ENCODE results near the gene SNHG17.

SNHG17 gene

DNA sequence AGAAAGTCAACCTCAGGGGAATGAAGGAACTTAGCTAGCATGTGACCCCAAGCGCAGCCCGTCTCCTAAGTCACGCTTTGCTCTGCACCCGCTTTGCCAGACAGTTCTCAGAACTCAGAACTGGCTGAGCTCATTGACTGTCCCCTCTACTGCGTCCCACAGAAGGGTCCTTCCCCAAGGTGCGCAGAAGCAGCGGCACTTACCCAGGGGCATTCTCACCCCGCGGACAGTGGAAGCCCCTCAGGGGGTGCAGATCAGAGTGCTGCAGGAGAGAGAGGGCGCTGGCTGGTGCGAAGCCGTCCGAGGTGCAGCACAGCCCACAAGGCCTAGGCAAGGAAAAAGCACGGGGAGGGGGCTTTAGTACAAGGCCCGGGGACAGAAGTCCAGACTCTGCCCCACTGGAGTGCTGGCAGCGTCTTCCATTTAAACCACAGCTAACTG, 807 bp downstream of the SNHG17 start:
- TF ChIP-seq CTCF (conservative IDR thresholded peaks at IDR 0.05) (no peak), ZFX (IDR thresholded peaks at IDR 0.05) (no peak)
- H3K27ac ChIP-seq, result peak overlapping the region; percentile 98

GRCh38 chr20:38433304-38433972, 1.7 kb downstream of the SNHG17 start:
- peak overlapping the region; percentile 98 for H3K27ac ChIP-seq
- no peak for TF ChIP-seq ZFX (IDR thresholded peaks at IDR 0.05)
- TF ChIP-seq CTCF (conservative IDR thresholded peaks at IDR 0.05), result no peak

GRCh38 chr20:38432870-38433269, 2.3 kb downstream of the SNHG17 start:
- H3K27ac ChIP-seq, result peak overlapping the region; percentile 98; the same call in 1 of the 2 replicates

DNA sequence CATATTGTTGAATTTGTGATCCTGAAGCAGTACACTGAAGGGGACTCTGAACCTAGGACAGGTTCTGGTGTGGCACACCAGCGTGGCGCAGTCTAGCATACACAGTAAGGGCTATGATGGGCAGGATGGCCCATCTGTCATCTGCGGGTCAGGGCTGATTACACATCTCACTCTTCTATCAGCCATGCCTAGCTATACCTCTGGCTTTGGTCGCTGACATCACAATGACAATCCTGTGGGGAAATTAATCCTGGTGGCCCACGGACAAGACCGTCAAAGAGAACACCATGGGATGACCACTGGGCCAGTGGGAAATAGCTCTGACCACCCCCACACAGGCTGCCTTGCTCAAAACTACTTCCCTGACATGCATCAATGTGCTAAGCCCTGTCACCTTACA, 2.8 kb downstream of the SNHG17 start:
- no peak overlapping the region for H3K27ac ChIP-seq
- no peak for TF ChIP-seq CTCF (conservative IDR thresholded peaks at IDR 0.05)
- TF ChIP-seq ZFX (IDR thresholded peaks at IDR 0.05), result no peak

- TF ChIP-seq ZFX (IDR thresholded peaks at IDR 0.05) (no peak), CTCF (conservative IDR thresholded peaks at IDR 0.05) (no peak)
- H3K27ac ChIP-seq, result no peak overlapping the region
Observed at GRCh38 chr20:38430679-38431325, 4.3 kb downstream of the SNHG17 start.

DNA sequence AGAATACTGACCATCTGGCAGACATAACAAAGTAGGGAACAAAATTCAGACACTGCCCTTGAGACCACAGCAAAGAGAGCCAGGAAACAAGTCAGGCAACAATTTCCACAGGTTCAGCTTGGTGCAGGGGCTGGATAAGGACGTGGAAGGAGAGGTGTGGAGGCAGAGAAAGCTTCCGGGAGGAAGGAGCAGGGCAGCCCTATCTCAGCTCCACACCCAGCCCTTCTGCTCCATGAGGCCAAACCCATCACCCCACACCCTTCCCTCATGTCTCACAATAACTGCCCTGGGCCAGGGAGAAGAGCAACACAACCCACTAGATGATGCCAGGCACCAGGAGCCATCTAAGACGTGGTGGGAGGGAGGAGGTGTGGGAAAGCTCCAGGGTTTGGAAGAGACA, 5.8 kb downstream of the SNHG17 start:
- TF ChIP-seq ZFX (IDR thresholded peaks at IDR 0.05), result no peak
- no peak for TF ChIP-seq CTCF (conservative IDR thresholded peaks at IDR 0.05)
- H3K27ac ChIP-seq, result 0 out of 2 replicates have a peak overlapping the region, but pooled peaks have one; percentile 2

DNA sequence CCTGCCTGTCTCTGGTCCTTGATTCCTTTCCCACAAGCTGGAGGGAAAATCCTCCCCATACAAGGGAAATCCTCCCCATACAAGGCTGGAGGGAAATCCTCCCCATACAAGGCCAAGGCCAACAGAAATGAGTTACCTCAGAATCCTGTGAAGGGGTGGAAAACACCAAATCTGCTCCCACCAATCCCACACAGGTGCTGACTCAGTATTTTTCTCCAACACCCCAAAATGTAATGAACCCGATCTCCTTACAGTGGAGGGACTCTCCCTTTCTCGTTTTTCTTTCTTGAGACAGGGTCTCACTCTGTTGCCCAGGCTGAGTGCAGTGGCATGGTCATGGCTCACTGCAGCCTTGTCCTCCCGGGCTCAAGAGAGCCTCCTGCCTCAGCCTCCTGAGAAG, 6.3 kb downstream of the SNHG17 start:
- H3K27ac ChIP-seq, result 0 out of 2 replicates have a peak overlapping the region, but pooled peaks have one; percentile 2
- TF ChIP-seq CTCF (conservative IDR thresholded peaks at IDR 0.05) (no peak), ZFX (IDR thresholded peaks at IDR 0.05) (no peak)

- peak overlapping the region; percentile 12 for H3K27ac ChIP-seq
- no peak for TF ChIP-seq ZFX (IDR thresholded peaks at IDR 0.05)
- no peak for TF ChIP-seq CTCF (conservative IDR thresholded peaks at IDR 0.05)
Observed at GRCh38 chr20:38427655-38428023, 7.5 kb downstream of the SNHG17 start.
